Ishikawa (cell line): ENCODE data around the gene TTC9B.
A peak's percentile ranks its signal among the peaks of the same experiment; 100 is the strongest.

Experiments
- CEBPB ChIP-seq: IDR thresholded peaks from 2 replicates; pipeline ENCODE4 v1.6.1; 2012
- CREB1 ChIP-seq: IDR thresholded peaks from 2 replicates; pipeline ENCODE4 v1.6.1; 2012; ENCODE audit warnings: low read depth
- EGR1 ChIP-seq: IDR thresholded peaks from 2 replicates; pipeline ENCODE4 v1.6.1; 2012
- EP300 ChIP-seq: IDR thresholded peaks from 2 replicates; pipeline ENCODE4 v1.6.1; 2012; ENCODE audit warnings: borderline replicate concordance
- FOXM1 ChIP-seq: IDR thresholded peaks from 2 replicates; pipeline ENCODE4 v1.6.1; 2012; ENCODE audit warnings: low read depth, borderline replicate concordance
- NFIC ChIP-seq: IDR thresholded peaks from 2 replicates; pipeline ENCODE4 v1.6.1; 2012
- RAD21 ChIP-seq: IDR thresholded peaks from 2 replicates; pipeline ENCODE4 v1.6.1; 2012; ENCODE audit warnings: low read depth
- TAF1 ChIP-seq: IDR thresholded peaks from 2 replicates; pipeline ENCODE4 v1.6.1; 2012; ENCODE audit warnings: low read depth, mild to moderate bottlenecking
- TCF12 ChIP-seq: IDR thresholded peaks from 2 replicates; pipeline ENCODE4 v1.6.1; 2012; ENCODE audit warnings: low read depth
- TEAD4 ChIP-seq: IDR thresholded peaks from 2 replicates; pipeline ENCODE4 v1.6.1; 2012
- YY1 ChIP-seq: IDR thresholded peaks from 2 replicates; pipeline ENCODE4 v1.6.1; 2012; ENCODE audit warnings: low read depth
- ZBTB7A ChIP-seq: IDR thresholded peaks from 2 replicates; pipeline ENCODE4 v1.6.1; 2012; ENCODE audit warnings: low read depth
- TF ChIP-seq, protein P1 (sequence below): IDR thresholded peaks from 2 replicates; pipeline ENCODE4 v1.6.1; 2012; ENCODE audit warnings: low read depth, mild to moderate bottlenecking
- TF ChIP-seq, protein P2 (sequence below): IDR thresholded peaks from 2 replicates; pipeline ENCODE4 v1.6.1; 2012
- TF ChIP-seq, protein P3 (sequence below): IDR thresholded peaks from 2 replicates; pipeline ENCODE4 v1.6.1; 2012

TTC9B gene

DNA sequence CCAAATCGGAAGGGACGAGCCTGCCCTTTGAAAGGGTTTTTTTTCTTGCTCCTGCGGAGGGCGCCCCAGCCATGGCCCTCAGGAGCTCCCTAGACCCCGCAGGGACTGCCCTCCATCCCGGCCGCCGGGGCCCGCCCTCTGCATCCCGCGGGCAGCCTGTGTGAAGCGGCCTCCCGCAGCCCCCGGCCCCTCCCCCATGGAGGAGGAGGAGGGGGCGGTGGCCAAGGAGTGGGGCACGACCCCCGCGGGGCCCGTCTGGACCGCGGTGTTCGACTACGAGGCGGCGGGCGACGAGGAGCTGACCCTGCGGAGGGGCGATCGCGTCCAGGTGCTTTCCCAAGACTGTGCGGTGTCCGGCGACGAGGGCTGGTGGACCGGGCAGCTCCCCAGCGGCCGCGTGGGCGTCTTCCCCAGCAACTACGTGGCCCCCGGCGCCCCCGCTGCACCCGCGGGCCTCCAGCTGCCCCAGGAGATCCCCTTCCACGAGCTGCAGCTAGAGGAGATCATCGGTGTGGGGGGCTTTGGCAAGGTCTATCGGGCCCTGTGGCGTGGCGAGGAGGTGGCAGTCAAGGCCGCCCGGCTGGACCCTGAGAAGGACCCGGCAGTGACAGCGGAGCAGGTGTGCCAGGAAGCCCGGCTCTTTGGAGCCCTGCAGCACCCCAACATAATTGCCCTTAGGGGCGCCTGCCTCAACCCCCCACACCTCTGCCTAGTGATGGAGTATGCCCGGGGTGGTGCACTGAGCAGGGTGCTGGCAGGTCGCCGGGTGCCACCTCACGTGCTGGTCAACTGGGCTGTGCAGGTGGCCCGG is 26.1 kb downstream of the TTC9B start:
- TF ChIP-seq YY1 (no peak), EP300 (no peak), RAD21 (peak; percentile 7; the same call in 1 of the 2 replicates), CEBPB (no peak), EGR1 (peak; percentile 59; the same call in 1 of the 2 replicates), NFIC (no peak), ZBTB7A (peak; percentile 91), TEAD4 (no peak), CREB1 (no peak), TAF1 (no peak), FOXM1 (no peak), TCF12 (no peak)
- TF ChIP-seq, protein P1, sequence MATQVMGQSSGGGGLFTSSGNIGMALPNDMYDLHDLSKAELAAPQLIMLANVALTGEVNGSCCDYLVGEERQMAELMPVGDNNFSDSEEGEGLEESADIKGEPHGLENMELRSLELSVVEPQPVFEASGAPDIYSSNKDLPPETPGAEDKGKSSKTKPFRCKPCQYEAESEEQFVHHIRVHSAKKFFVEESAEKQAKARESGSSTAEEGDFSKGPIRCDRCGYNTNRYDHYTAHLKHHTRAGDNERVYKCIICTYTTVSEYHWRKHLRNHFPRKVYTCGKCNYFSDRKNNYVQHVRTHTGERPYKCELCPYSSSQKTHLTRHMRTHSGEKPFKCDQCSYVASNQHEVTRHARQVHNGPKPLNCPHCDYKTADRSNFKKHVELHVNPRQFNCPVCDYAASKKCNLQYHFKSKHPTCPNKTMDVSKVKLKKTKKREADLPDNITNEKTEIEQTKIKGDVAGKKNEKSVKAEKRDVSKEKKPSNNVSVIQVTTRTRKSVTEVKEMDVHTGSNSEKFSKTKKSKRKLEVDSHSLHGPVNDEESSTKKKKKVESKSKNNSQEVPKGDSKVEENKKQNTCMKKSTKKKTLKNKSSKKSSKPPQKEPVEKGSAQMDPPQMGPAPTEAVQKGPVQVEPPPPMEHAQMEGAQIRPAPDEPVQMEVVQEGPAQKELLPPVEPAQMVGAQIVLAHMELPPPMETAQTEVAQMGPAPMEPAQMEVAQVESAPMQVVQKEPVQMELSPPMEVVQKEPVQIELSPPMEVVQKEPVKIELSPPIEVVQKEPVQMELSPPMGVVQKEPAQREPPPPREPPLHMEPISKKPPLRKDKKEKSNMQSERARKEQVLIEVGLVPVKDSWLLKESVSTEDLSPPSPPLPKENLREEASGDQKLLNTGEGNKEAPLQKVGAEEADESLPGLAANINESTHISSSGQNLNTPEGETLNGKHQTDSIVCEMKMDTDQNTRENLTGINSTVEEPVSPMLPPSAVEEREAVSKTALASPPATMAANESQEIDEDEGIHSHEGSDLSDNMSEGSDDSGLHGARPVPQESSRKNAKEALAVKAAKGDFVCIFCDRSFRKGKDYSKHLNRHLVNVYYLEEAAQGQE, result no peak
- TF ChIP-seq, protein P2, sequence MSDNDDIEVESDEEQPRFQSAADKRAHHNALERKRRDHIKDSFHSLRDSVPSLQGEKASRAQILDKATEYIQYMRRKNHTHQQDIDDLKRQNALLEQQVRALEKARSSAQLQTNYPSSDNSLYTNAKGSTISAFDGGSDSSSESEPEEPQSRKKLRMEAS, result no peak
- TF ChIP-seq, protein P3, sequence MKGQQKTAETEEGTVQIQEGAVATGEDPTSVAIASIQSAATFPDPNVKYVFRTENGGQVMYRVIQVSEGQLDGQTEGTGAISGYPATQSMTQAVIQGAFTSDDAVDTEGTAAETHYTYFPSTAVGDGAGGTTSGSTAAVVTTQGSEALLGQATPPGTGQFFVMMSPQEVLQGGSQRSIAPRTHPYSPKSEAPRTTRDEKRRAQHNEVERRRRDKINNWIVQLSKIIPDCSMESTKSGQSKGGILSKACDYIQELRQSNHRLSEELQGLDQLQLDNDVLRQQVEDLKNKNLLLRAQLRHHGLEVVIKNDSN, result no peak

DNA sequence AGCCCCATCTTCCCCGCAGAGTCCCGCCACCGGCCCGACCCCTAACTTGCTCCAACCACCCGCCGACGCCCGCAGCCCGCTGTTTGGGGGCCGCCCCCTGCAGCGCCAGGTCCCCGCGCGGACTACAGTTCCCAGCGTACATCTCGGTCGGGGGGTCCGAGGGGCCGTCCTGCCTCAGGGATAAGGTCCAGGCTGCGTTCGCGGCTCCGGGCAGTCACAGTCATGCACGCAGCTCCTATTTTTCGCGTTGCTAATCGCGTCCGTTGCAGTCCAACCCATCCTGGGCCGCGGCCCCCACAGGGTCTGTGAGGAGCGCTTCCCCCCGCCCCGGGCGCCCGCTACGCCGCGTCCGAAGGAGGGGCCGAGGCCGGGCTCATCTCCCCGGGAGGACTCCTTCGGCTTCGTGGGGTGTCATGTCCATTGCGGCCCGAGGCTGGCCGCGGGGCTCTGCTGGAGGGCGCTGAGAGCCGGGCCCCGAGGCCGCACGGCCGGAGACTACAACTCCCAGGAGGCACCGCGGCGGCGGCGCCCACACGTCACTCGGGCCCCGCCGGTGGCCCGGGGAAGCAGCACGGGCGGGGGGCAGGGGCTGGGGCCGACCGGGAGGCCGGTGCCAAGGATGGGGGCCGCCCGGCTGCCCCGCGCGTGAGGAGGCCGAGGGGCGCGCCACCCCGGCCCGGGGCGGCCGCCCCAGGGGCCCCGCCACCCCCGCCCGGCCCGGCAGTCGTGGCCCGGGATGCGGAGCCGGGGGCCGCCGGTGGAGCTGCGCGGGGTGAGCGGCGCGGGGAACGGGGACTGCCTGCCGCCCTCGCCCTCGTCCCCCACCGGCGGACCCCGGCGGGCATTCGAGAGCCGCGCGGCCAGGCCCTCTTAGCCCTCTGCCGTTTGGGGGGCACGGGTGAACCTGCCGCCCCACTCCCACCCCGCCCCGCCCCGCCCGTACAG is 27.0 kb downstream of the TTC9B start, which contains the start of gene MAP3K10:
Gene MAP3K10 (plus strand): TSS at position 536 of the 945 bp plus-strand sequence. CDS start 606 bp downstream, outside the sequence.
- no peak for TF ChIP-seq RAD21
- no peak for TF ChIP-seq NFIC
- TF ChIP-seq, protein P3, result no peak
- no peak for TF ChIP-seq TEAD4
- peak; percentile 79 for TF ChIP-seq CREB1
- TF ChIP-seq TAF1, result no peak
- TF ChIP-seq, protein P2, result 0 out of 2 replicates have a peak, but pooled peaks have one; percentile 15
- no peak for TF ChIP-seq CEBPB
- peak; percentile 93 for TF ChIP-seq ZBTB7A
- TF ChIP-seq TCF12, result peak; percentile 25; the same call in 1 of the 2 replicates
- peak; percentile 25; the same call in 1 of the 2 replicates for TF ChIP-seq YY1

DNA sequence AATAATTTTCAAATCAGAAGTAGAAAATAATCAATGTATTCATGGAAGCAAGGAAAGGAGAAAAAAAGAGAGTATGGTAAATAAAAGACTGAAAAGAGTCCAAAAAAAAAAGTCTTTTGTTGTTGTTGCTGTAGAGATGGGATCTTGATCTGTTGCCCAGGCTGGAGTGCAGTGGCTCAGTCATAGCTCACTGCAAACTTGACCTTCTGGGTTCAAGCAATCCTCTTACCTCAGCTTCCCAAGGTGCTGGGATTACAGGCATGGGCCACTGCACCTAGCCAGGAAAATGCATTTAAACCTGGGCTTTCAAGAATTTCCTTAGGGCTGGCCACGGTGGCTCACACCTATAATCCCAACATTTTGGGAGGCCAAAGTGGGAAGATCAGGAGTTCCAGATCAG is 33.9 kb downstream of the TTC9B start:
- TF ChIP-seq CREB1, result no peak
- TF ChIP-seq YY1, result no peak

DNA sequence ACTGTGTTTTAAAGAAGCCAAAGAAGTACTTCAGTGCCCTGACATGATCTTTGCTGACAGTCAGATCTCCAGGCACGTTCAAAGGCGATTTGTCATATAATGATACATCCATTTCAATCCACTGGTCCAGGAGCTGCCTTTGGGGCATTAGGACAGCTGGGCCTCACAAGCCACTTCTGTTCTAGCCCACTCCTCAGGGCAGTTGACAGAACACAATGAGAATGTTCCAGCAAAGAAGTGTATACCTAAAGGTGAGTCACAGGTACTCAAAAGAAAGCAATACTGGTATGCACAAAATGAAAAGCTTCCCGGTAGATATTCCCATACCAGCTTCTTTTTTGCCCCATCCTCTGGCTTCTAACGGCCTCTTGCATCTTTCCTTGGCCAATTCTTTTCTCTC is 39.4 kb downstream of the TTC9B start:
- TF ChIP-seq TCF12 (no peak), EP300 (no peak), TEAD4 (no peak)

DNA sequence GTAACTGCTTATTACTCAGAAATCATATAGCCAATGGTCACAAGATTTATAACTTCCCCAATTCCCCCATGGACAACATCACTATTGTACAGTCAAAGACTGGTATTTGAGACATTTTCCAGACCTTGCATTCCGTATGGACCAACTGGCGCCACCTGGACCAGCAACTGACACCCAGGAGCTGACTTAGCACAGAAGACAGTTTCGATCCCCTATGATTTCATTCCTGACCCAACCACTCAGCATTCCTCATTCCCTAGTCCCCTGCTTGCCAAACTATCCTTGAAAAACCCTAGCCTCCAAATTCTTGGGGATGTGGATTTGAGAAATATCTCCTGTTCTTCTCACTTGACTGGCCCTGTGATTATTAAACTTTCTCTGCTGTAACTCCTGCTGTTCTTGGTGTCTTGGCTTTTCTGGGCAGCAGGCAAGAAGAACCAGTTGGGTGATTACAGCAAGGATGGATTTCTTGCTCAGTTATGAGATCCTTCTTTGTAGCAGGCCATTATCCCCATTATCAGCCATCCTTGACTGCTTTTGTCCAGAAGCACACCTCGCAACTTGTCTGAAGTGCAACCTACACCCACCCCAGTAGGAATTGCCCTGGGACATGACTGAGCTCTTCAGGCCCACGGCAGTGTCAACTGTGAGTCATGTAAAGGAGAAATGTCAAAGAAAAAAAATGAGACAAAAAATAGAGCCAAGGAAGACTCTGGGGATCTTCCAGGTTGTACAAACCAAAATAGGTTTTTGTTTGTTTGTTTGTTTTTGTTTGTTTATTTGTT is 40.7 kb downstream of the TTC9B start:
- TF ChIP-seq EGR1, result no peak
- TF ChIP-seq, protein P3, result no peak
- TF ChIP-seq TEAD4, result no peak
- TF ChIP-seq CREB1, result no peak
- TF ChIP-seq EP300, result no peak
- TF ChIP-seq FOXM1, result no peak
- no peak for TF ChIP-seq RAD21
- TF ChIP-seq TAF1, result no peak

DNA sequence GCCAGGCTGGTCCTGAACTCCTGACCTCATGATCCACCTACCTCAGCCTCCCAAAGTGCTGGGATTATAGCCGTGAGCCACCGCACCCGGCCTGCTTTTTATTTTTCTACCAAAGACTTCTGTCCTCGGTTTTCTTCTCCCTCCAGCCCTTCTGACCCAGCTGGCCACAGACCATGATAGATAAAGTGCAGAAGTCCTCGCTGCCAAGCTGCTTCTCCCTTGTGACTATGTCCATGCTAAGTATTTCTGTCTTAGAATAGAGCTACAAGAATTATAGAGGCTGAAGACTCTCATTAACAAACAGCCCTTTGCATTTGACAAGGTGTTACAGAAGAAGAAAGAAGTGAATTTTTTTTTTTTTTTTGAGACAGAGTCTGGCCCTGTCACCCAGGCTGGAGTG is 42.4 kb downstream of the TTC9B start:
- no peak for TF ChIP-seq YY1
- TF ChIP-seq EP300, result no peak
- no peak for TF ChIP-seq CEBPB
- TF ChIP-seq, protein P3, result no peak
- no peak for TF ChIP-seq NFIC
- no peak for TF ChIP-seq TCF12
- TF ChIP-seq TAF1, result no peak
- TF ChIP-seq CREB1, result no peak
- no peak for TF ChIP-seq FOXM1
- TF ChIP-seq, protein P2, result no peak
- TF ChIP-seq, protein P1, result no peak
- TF ChIP-seq EGR1, result no peak
- TF ChIP-seq ZBTB7A, result no peak
- TF ChIP-seq TEAD4, result no peak
- no peak for TF ChIP-seq RAD21
